NAMALWA (cell line): ENCODE results near the gene LNX1.

Experiments
- DNase-seq: peaks from one replicate; pipeline ENCODE4 v3.0.0-alpha.2; 2015; ENCODE audit warnings: low spot score

The LNX1 gene

DNA sequence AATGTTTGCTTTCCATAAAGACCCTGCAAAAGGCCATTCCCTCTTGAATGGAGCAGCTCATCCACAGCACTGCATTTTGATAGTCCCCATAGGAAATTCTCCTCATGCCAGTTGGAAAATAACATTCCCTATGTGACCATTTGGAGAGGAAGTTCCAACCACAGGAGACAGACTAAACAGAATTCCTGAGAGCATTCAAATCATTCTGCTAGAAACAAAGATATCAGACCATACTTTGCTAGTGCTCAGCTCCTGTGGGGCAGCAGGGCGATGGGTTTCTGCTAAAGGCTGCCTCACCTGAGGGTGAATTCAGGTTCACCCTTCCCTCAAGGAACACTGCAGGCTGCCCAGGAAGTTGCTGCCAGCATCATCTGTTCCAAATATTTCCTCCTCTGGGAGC, 58.8 kb downstream of the LNX1 start:
- no peak for DNase-seq

DNA sequence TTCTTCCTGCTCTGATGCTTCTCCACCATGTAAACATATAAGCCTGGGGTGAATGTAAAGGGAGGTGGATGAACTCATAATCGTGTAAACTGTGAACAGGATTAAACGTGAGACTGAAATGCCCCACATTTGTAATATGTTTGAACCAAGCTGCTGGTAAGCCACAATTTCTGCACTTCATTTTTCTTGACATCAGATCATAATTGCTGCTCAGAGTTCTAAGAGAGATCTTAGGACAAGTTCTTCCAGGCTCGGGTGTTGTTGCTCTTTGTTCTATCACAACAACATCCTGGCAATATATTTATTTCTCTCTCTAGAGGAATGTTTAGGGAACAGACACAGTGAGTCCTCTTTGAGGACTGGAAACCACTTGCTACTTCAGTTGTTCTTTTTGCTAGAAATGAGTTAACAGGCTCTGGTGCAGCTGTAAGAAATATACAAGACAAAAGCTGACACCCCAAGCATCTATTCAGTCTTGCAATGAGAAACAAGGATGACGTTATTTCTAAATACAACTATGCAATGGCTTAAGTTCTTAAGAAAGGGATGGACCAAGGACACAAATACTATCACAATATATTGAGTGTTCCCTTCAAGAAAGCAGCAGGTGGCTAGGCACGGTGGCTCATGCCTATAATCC, 59.6 kb downstream of the LNX1 start:
- DNase-seq: no peak

DNA sequence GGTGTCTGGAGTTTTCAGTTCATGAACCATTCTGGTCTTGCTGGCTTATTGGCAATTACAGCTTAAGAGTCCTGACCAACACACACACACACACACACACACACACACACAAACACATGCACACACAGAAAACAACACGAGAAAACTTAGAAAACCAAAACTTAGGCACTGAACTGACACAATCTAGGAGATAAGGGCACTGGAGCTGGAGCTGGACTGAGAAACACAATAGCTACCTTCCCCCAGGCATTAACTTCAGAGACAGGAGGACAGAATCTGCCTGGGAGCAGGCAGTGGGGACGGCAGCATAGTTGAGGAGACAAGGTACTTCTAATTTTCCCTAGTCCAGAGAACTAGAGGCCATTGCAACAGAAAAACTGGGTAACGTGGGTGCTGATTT, 62.3 kb downstream of the LNX1 start:
- DNase-seq: no peak

DNA sequence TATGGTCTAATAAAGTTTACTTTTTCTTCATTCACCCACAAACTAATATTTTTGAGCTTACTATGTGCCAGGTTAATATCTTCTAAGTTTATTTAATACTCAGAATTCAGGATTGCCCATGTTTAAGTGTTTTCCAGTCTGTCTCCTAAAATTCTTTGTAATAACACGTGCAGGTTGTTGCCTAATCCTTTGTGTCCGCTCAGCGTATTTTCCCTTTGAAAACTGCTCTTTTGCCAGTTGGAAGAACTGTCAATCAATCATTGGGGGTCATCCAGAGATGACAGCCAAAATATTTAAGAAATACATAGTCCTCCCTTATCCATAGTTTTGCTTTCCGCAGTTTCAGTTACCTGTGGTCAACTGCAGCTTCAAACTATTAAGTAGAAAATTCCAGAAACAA, 63.4 kb downstream of the LNX1 start:
- DNase-seq: no peak

DNA sequence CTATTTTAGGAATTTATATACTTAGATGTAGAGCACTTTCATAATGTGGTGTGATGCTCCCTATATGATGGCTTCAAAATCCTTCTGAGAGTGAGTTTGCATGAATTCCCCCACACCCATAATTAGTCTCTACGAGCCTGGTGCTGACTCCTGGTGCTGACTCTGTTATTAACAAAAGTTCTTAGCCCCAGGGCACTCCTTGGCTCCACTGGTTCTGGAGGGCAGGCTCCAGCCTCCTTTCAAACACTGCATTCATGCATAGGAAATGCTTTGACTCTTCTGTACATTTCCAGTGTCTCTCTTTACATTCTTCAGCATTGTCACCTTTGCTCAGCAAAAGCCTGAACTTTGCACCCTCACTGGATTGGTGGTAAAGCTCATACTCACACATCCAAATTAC, 64.0 kb downstream of the LNX1 start:
- DNase-seq: no peak

DNA sequence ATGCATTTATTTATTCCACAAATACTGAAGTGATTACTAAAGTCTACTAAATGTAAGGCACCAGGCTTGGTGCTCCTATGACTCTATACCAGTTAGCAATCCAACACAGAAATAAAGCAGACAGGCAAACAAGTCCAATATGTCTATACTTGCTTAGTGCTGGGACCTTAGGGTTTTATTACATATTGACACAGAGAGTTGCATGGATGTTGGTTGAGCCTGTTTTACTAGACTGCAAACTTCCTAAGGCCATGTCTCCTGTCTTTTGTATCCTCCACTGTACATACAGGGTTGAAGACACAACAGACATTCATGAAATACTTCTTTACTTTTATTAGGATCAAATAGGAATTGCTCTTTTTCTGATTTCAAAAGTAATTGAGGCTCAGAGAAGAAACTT, 69.0 kb downstream of the LNX1 start:
- DNase-seq: no peak

DNA sequence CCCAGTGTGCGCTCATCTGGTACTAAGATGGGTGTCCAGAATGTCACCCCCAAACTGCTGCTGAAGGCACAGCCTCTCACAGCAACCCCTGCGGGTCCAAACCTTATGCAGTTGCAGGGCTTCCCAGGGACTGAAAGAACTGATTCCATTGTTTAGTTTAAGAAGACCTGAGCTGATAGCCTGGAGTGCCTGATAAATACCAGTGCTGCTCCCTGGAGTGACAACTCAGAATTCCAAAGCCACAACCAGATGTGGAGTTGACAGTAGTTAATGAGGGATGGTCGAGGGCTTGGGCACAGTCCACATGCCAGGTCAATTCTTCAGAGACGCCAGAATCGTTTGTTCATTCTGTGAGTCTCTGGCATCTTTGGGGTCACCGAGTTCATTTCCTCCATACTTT, 71.2 kb downstream of the LNX1 start:
- no peak for DNase-seq

DNA sequence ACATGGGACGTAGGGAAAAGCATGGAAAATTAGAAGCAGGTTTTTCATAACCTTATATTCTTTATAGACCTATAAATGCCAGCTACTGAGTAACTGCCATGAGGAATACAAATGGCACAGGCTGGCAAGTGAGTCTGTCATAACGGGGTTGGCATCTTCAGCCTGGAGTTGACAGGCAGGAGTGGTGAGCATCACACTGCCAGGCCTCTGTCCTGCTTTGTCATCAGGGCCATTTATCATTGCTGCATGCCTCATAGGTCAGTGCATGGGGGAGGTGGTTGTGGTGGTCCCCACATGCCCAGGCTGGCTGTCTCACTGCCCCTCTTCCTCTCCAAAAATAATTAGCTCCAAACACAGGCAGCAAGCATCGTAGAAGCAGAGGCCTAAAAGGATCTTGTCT, 72.5 kb downstream of the LNX1 start:
- DNase-seq: no peak

DNA sequence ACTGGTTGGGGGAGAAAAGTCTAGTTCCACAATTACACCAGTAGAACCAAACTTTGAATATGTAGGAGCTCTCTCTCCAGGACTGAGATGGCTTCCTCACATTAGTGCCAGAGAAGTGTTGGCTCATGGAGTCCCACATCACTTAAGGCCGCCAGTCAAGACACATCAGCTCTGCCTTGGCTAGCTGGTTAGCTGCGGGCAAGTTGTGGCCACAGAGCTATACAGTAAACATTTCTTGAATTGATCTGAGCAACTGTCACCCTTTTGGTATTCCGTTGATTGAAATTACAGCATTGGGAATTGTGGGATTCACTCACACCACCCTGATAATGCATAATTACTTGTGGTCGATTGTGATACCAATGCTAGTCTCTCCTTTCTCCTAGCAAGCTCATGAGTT, 76.2 kb downstream of the LNX1 start:
- DNase-seq: no peak

DNA sequence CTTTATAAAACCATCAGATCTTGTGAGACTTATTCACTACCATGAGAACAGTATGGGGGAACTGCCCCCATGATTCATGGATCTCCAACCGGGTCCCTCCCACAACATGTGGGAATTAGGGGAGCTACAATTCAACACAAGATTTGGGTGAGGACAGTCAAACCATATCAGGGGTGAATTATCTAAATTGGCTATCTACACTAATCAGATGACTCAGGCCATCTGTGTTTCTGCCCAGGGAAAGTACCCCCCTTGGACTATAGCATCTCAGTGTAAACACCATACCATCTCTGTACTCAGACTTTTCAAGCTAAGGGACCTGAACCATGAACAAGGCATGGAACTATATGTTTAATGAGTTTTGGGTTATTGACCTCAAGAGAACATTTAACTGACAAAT, 76.8 kb downstream of the LNX1 start:
- DNase-seq: no peak

DNA sequence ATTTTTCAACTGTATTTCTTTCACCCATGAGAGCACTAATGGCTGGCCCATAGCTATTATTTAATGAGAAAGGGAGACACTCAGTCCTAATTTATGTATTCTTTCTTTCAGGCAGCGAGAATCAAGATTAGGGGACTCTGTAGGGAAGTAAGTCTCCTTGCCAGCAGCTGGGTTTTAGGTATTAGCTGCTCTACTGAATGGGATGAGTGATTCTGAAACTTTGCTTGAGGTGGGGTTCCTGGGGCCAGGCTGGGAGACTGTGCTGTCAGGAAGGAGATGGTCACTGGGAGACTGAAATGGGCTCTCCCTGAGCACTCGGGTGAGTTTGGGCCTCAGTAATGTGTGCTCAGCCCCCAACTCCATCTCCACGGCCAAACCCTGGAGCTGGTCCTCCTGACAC, 78.7 kb downstream of the LNX1 start:
- DNase-seq: no peak

DNA sequence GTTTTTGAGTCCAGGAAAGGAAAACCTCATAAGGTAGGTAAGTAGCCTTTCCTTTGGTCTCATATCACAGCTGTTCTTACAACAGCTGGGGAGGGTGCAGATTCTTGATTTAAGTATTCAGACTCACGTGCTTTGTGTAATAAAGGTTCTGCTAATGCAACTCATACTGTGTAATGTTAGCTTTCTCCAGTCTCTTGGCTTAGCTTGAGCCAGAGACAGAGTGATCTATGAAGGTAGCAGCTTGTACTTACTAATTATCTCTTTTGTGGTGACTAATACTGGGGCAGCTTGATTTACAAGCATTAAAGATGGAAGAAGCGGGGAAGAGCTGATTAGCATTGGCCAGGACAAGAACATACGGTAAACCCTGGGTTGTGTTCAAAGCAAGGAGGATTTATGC, 80.3 kb downstream of the LNX1 start:
- no peak for DNase-seq

DNA sequence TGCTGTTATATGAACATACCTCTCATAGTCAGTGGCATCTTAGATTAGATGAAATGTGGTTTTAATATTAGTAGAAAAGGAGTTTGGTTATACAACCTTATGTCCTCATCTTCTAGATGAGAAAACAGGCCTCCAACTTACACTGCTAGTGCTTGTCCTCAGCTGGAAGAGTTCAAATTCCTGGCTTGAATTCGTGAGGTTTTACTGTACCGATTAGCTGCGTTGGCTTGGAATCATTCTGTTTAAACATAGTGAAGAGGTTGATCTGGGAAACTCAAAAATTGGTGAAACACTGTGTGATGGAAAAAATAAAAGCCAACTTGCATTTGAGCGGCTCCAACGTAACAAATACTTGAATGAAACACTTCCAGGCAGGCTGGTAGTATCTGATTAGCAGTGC, 81.0 kb downstream of the LNX1 start:
- DNase-seq: no peak

DNA sequence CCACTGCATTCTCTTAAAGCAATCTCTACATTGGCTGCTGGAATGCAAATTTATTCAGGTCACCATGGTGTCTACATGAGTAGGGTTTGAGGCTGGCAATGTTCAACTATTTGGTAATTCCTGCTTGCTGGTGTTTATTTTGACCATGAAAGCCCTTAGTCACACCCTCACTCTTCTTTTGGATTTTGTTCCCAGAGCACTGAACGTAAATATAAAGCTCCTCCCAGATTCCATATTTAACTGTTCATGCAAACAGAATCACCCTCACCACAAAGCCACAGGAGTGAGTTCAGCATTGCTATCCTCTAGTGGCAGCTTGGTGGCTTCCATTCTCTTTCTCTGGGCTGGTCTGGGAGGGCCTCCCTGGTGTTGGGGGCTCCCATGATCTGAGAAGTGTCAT, 82.8 kb downstream of the LNX1 start:
- DNase-seq: no peak

DNA sequence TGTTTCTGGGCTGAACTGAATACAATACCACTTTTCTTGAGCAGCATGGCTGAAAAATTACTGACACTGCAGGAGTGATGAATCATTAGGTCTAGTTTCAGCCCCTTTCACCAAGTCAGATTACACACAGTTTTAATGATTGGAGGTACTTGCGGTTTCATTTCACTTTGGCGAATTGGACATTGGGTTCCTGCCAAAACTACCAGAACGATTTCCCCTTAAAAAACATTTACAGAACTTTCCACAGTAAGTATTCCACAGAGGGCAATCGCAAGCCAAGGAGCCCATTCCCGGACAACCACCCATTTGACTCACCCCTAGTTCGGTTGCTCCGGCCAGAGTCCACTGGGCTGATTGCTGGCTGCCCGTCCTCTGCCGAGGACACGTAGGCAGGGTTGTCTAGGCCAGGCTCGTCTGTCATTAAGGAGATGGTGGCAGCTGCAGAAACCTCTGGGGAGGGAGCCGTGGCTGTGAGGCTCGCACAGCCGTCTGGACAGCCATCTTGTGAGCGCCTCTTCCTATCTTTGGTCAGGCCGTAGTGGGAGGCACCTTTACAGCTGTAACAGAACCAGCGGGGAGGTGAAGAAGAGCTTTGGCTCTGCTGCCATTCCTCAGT, 83.5 kb downstream of the LNX1 start:
- no peak for DNase-seq

DNA sequence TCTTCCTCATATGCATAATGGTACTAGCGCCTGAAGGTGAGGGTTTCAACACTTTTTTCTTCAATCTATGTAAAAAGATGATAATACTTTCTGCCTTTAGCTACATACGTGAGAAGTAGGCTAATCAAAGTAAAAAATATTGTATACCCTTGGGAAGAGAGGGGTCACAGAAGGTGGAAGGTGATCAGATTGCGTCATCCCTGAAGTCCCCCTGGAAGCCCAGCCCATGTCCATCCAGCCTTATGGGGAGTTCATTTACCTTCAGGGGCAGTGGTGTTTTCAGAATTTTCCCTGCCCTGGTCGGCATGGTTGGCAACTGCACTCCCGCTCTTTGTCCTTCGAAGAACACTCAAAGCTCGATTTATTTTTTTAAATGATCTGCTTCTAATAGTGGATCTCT, 84.2 kb downstream of the LNX1 start:
- DNase-seq: no peak

DNA sequence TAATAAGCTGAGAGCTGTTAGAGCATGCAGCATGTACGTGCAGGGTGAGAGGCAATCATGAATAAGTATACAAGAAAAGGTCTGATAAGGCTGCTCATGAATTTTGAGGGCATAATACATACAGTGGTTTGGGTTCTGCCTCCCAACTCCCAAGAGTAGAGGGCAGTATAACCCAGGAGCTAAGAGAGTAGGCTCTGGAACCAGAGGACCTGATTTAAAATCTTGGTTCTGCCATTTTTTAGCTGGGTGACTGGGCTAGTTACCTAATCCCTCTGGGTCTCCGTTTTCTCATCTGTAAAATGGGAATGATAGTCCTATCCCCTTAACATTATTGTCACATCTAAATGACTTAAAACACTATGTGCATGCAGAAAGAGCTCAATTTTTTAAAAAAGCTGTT, 85.3 kb downstream of the LNX1 start:
- no peak for DNase-seq

DNA sequence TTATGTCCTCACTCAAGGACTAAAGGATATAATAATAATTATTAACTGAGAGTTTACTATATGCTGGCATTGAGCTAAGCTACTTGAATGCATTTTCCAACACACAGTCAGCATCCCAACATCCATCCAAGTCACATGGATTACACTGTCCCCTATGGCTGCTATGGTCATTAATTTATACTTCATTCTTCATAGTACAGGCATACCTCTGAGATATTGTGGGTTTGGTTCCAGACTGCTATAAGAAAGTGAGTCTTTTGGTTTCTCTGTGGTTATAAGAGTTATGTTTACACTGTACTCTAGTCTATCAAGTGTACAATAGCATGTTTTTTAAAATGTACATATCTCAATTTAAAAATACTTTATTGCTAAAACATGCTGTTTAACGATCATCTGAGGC, 89.2 kb downstream of the LNX1 start:
- no peak for DNase-seq

DNA sequence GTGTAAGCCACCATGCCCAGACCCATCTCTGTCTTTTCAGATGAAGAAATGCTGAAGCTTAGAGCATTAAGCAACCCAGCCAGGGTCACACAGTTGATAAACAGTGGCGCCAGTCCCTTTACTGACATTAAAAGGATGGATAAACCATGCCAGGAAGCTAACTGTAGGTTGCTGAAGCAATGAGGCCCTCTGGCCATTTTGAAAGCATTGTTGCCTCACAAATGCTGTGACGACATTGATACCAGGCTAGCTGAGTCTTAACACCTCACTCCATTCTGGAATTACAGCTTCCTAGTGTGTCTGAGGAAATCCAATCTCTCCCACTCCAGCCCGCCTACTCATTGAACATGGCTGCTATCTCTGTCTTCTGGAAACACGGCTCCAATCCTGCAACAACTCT, 89.7 kb downstream of the LNX1 start:
- no peak for DNase-seq

DNA sequence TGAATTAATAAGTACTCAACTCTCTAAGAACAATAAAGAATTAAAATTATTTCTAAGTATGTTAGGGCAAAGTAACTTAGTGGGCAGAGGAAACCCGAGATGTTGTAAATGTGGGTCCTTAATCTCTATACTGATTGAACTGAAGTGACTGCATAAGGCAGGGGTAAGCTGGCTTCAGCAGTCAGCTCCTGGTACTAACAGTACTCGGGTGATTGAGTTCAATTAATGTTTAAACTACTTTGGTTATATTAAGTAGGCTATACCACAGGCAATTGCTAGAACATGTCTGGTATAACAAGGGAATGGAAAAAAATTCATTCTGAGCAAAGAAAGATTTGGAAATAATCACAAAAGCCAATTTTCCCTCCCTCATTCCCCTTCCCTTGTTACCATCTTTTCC, 90.7 kb downstream of the LNX1 start:
- no peak for DNase-seq

DNA sequence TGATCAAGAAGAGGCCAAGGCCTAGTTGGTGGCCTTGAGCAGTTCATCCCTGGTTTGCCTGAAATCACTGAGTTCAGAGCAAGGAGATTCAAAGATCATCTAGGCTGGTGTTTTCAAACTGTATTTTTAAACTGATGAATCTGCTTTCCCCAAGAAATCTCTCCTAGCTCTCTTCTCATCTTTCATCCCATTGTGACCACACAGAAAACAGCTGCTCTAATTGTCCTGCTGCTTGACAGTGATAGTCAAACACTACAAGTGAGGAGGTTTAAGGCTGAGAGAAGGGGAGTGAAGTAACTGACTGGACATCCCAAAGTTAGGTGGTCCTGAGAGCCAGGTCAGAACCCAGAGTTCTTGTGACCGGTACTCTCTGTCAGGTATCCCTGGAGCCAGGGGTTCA, 91.5 kb downstream of the LNX1 start:
- no peak for DNase-seq

DNA sequence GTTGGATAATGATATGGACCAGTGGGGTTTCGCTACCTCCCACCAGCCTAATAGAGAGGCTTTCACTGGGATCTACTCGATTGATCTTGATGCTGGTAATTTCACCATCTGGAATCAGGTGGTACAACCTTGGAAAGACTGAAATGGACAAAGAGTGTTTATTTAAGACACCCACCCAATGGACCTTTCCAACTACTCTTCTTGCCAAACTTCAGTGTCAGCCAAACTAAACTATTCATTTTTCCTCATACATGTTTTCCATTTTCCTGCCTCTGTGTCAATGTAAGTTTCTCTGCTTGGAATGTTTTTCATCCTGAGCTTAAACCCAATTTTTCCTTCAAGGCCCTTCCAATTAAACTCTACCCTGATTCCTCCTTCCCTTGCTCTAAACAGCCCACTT, 92.6 kb downstream of the LNX1 start:
- DNase-seq: no peak

DNA sequence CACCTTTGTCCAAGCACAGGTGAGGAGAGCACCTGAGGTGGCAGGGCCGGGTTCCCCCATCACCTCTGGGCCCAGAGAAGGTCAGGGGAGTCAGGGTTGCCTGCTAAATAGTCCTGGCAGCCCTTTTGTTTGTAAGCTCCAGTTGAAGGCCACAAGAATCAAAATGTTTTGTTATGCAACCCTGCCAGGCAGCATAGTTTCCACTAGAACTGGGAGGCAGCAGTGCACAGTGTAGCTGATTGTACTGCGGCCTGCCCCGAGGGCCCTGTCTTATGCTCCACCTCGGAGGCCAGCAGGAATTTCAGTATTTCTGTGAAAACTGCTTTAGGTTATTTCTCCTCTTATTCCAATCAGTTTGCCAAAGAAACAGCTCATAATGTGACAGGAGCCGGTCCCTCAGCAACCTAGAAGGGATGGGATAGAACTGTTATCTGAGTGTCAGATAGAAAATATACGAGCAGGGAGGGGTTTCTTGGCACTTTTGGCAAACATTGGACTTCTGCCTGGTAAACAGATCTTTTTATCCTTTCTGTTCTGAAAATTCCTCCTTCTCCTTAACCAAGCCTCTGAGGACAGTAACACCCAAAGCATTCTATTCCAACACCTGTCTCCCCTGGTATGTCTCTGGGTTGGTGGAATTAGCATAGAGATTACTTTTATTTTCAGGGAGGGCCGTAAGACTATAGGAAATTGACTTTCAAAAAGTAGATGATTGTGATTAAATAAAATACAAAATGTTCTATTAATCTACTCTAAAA, 93.6 kb downstream of the LNX1 start:
- DNase-seq: no peak

DNA sequence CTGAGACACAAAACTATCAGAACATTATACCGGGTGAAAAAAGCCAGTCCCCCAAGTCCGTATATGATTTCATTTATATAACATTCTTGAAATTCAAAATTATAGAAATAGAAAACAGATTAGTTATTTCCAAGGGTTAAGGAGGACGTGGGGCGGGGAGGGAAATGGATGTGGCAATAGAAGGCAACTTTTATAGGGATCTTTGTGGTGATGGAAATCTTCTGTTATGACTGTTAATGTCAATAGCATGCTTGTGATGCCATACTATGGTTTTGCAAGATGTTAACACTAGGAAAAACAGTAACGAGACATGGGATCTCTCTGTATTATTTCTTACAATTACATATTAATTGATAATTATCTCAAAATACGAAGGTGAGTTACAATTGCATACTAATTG, 96.4 kb downstream of the LNX1 start:
- no peak for DNase-seq
